H9 (cell line): Measurements from ENCODE around the gene RPL15. TPM values are rescaled to one million over a fixed set of nuclear protein-coding genes. Genes with fewer than 3 reads are reported as not detected.

ENCODE experiments used
- DNase-seq: peaks from one replicate; pipeline ENCODE4 v3.0.0-alpha.2; 2017
- H2AFZ ChIP-seq: one replicate; pipeline ENCODE4 v1.6.1; 2013; ENCODE audit warnings: mild to moderate bottlenecking, low read length, control low read depth, moderate library complexity
- H2AK5ac ChIP-seq: 2 replicates; pipeline ENCODE4 v1.6.1; 2013; ENCODE audit warnings: low read length, control low read depth, mixed read lengths; ENCODE audit not compliant: insufficient read length
- H2BK120ac ChIP-seq: one replicate; pipeline ENCODE4 v1.6.1; 2013; ENCODE audit warnings: low read depth, mild to moderate bottlenecking, low read length, control low read depth, inconsistent platforms; ENCODE audit not compliant: poor library complexity, severe bottlenecking
- H2BK12ac ChIP-seq: 2 replicates; pipeline ENCODE4 v1.6.1; 2013; ENCODE audit warnings: low read length, control low read depth, mixed read lengths, low read depth; ENCODE audit not compliant: insufficient read length
- H2BK15ac ChIP-seq: 2 replicates; pipeline ENCODE4 v1.6.1; 2013; ENCODE audit warnings: low read depth, low read length, control low read depth
- H2BK20ac ChIP-seq: one replicate; pipeline ENCODE4 v1.6.1; 2013; ENCODE audit warnings: low read depth, mild to moderate bottlenecking, low read length, control low read depth, inconsistent platforms; ENCODE audit not compliant: poor library complexity, severe bottlenecking
- H2BK5ac ChIP-seq: 2 replicates; pipeline ENCODE4 v1.6.1; 2013; ENCODE audit warnings: low read length, control low read depth, mixed read lengths; ENCODE audit not compliant: insufficient read length
- H3K14ac ChIP-seq: 2 replicates; pipeline ENCODE4 v1.6.1; 2013; ENCODE audit warnings: low read length, control low read depth; ENCODE audit not compliant: insufficient read depth
- H3K18ac ChIP-seq: 2 replicates; pipeline ENCODE4 v1.6.1; 2013; ENCODE audit warnings: low read depth, mild to moderate bottlenecking, mixed read lengths, low read length, control low read depth; ENCODE audit not compliant: insufficient read length
- H3K23ac ChIP-seq: 2 replicates; pipeline ENCODE4 v1.6.1; 2013; ENCODE audit warnings: low read length, control low read depth, mixed read lengths, low read depth; ENCODE audit not compliant: insufficient read length
- H3K23me2 ChIP-seq: 2 replicates; pipeline ENCODE4 v1.6.1; 2013; ENCODE audit warnings: low read depth, mild to moderate bottlenecking, mixed read lengths, low read length, control low read depth; ENCODE audit not compliant: insufficient read length, poor library complexity, severe bottlenecking
- H3K27ac ChIP-seq: 2 replicates; pipeline ENCODE4 v1.5.1; 2013; ENCODE audit warnings: low read length, control low read depth, mixed read lengths, low read depth; ENCODE audit not compliant: insufficient read length
- H3K27me3 ChIP-seq: 2 replicates; pipeline ENCODE4 v1.6.1; 2013; ENCODE audit warnings: low read length, control low read depth, inconsistent platforms; ENCODE audit not compliant: insufficient read depth
- H3K4ac ChIP-seq: 2 replicates; pipeline ENCODE4 v1.6.1; 2013; ENCODE audit warnings: low read depth, mild to moderate bottlenecking, control low read depth, inconsistent platforms, low read length, moderate library complexity
- H3K4me1 ChIP-seq: 2 replicates; pipeline ENCODE4 v1.6.1; 2013; ENCODE audit warnings: low read length, control low read depth, inconsistent platforms; ENCODE audit not compliant: insufficient read depth
- H3K4me2 ChIP-seq: 2 replicates; pipeline ENCODE4 v1.6.1; 2013; ENCODE audit warnings: low read length, control low read depth, mixed read lengths; ENCODE audit not compliant: insufficient read length, insufficient read depth
- H3K56ac ChIP-seq: 2 replicates; pipeline ENCODE4 v1.6.1; 2013; ENCODE audit warnings: low read depth, mild to moderate bottlenecking, mixed read lengths, low read length, control low read depth; ENCODE audit not compliant: insufficient read length
- H3K79me1 ChIP-seq: 2 replicates; pipeline ENCODE4 v1.6.1; 2013; ENCODE audit warnings: low read depth, mild to moderate bottlenecking, moderate library complexity, low read length, control low read depth, inconsistent platforms; ENCODE audit not compliant: insufficient read depth, poor library complexity, severe bottlenecking
- H3K79me2 ChIP-seq: 2 replicates; pipeline ENCODE4 v1.6.1; 2013; ENCODE audit warnings: low read length, control low read depth, inconsistent platforms; ENCODE audit not compliant: insufficient read depth
- H3K9ac ChIP-seq: 2 replicates; pipeline ENCODE4 v1.6.1; 2013; ENCODE audit warnings: low read length, control low read depth, mixed read lengths; ENCODE audit not compliant: insufficient read length; ENCODE audit errors: extremely low read depth
- H3K9me3 ChIP-seq: one replicate; pipeline ENCODE4 v1.6.1; 2013; ENCODE audit warnings: low read depth, low read length, inconsistent platforms; ENCODE audit not compliant: control insufficient read depth
- H3T11ph ChIP-seq: one replicate; pipeline ENCODE4 v1.6.1; 2013; ENCODE audit warnings: mild to moderate bottlenecking, low read length, control low read depth, inconsistent platforms
- H4K20me1 ChIP-seq: one replicate; pipeline ENCODE4 v1.6.1; 2013; ENCODE audit not compliant: control insufficient read depth, insufficient read length, insufficient read depth
- H4K5ac ChIP-seq: 2 replicates; pipeline ENCODE4 v1.6.1; 2013; ENCODE audit warnings: low read depth, mild to moderate bottlenecking, mixed read lengths, low read length, control low read depth; ENCODE audit not compliant: insufficient read length
- H4K8ac ChIP-seq: replicated peaks from 2 replicates; pipeline ENCODE4 v1.6.1; 2013; ENCODE audit warnings: low read length, control low read depth, mixed read lengths, low read depth; ENCODE audit not compliant: insufficient read length
- H4K91ac ChIP-seq: 2 replicates; pipeline ENCODE4 v1.6.1; 2013; ENCODE audit warnings: low read depth, mild to moderate bottlenecking, moderate library complexity, mixed read lengths, low read length, control low read depth; ENCODE audit not compliant: insufficient read length
- H3K27ac Mint-ChIP-seq, 3 experiments: 2 replicates in 2 of 3; 3 replicates in 1 of 3; pipeline ENCODE4 v1.8.0; 2020 to 2021; ENCODE audit warnings: mixed read lengths in 3 of 3, mild to moderate bottlenecking in 1 of 3, moderate library complexity in 1 of 3
- H3K27me3 Mint-ChIP-seq: 2 replicates; pipeline ENCODE4 v1.8.0; 2021; ENCODE audit warnings: low read depth, mild to moderate bottlenecking, moderate library complexity, mixed read lengths
- H3K36me3 Mint-ChIP-seq, 3 experiments: 2 replicates in 2 of 3; 3 replicates in 1 of 3; pipeline ENCODE4 v1.8.0; 2020 to 2021; ENCODE audit warnings: low read depth in 3 of 3, mixed read lengths in 3 of 3; ENCODE audit not compliant: insufficient read depth in 1 of 3
- H3K4me1 Mint-ChIP-seq, 2 experiments: 2 replicates each; pipeline ENCODE4 v1.8.0; 2020; ENCODE audit warnings: mixed read lengths in 2 of 2
- H3K4me3 Mint-ChIP-seq, 2 experiments: 2 replicates in 1 of 2; 3 replicates in 1 of 2; pipeline ENCODE4 v1.8.0; 2020 to 2021; ENCODE audit warnings: mild to moderate bottlenecking in 2 of 2, mixed read lengths in 2 of 2, moderate library complexity in 1 of 2
- H3K9me3 Mint-ChIP-seq, 2 experiments: 2 replicates in 1 of 2; 3 replicates in 1 of 2; pipeline ENCODE4 v1.8.0; 2020; ENCODE audit warnings: mild to moderate bottlenecking in 2 of 2, mixed read lengths in 2 of 2, moderate library complexity in 1 of 2
- CTCF ChIP-seq: fragments of 200-600 bp; sonication (generic); conservative IDR thresholded peaks from 3 replicates; pipeline ENCODE4 v1.8.0; 2021; ENCODE audit warnings: antibody characterized with exemption, mild to moderate bottlenecking
- WGBS: extraction: QIAGEN DNeasy Blood & Tissue Kit; methylation state at CpG from one replicate; pipeline ENCODE4 v1.1.7; 2013; ENCODE audit warnings: missing lambda C conversion rate, low lambda C conversion rate, mixed read lengths; ENCODE audit not compliant: insufficient read length; ENCODE audit errors: extremely low coverage; 5-methylcytosine and 5-hydroxymethylcytosine counted together
- total RNA-seq: library from RNA; stranded (reverse); gene quantifications from 2 replicates; pipeline ENCODE4 v1.2.1, GENCODE V29; 2021

Gene RPL15
- total RNA-seq, 1 experiment from 2014 or later, result 2,794 TPM

DNA sequence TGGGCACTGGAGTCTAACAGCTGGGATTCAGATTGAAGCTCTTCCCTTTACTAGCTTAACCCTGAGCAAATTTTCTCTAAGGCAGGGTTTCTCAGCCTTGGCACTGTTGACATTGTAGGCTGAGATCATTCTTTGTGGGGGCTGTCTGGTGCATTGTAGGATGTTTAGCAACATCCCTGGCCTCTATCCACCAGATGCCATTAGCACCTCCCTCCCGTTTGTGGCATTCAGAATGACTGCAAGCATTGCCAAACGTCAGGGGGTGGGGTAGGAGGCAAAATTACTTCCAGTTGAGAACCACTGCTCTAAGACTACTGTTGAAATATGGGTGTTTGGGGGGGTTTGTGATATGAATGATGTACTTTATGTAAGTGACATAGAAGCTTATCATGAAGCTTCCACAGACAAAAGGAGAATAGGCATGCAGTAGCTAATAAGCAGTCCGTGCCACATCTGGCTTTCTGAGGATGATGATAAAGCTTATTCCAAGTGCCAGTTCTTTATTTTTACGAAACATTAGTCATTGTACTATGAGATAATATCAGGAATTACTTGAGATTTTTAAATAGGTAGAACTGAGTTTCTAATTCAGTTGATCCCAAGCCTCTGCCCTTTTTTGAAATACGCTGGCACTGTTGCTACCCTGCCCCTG, 39.5 kb upstream of the RPL15 start:
- H3K79me2 ChIP-seq, result peaks cover 5% of the 10 kb centered on the region; the same call in 1 of the 2 replicates
- H2BK15ac ChIP-seq, result no peak overlapping the region
- peaks cover 2% of the 10 kb centered on the region; the same call in 1 of the 2 replicates for H3K4me1 ChIP-seq
- no peaks in the 10 kb centered on the region for H3K9me3 ChIP-seq
- no peak overlapping the region for H3K27ac ChIP-seq
- no peak overlapping the region for H4K8ac ChIP-seq
- Mint-ChIP-seq H3K27me3 (no peaks in the 10 kb centered on the region), H3K27ac (no peak overlapping the region), H3K36me3 (peaks cover 34 to 49% (median 49%) of the 10 kb centered on the region in 3 experiments), H3K9me3 (peaks cover 13 to 28% of the 10 kb centered on the region in 2 experiments), H3K4me3 (no peak overlapping the region), H3K4me1 (peaks cover 19 to 23% of the 10 kb centered on the region in 2 experiments)
- H4K20me1 ChIP-seq, result no peaks in the 10 kb centered on the region
- H2BK120ac ChIP-seq, result no peak overlapping the region
- H2BK12ac ChIP-seq, result no peak overlapping the region
- no peak overlapping the region for H2AK5ac ChIP-seq
- no peak overlapping the region for H3K56ac ChIP-seq
- H3K14ac ChIP-seq, result no peak overlapping the region
- H2BK20ac ChIP-seq, result no peak overlapping the region
- TF ChIP-seq CTCF, result no peak
- H3T11ph ChIP-seq, result no peak overlapping the region
- no peak overlapping the region for H4K91ac ChIP-seq
- no peaks in the 10 kb centered on the region for H3K79me1 ChIP-seq
- no peak overlapping the region for H3K23ac ChIP-seq
- no peak overlapping the region for H3K4ac ChIP-seq
- H3K4me2 ChIP-seq, result no peak overlapping the region
- H3K27me3 ChIP-seq, result no peaks in the 10 kb centered on the region
- no peak overlapping the region for H2BK5ac ChIP-seq
- no CpG with 5 or more reads among the region's 5 CpGs for WGBS
- no peak for DNase-seq
- no peaks in the 10 kb centered on the region for H3K23me2 ChIP-seq
- no peak overlapping the region for H3K18ac ChIP-seq
- no peak overlapping the region for H2AFZ ChIP-seq
- no peak overlapping the region for H4K5ac ChIP-seq
- H3K9ac ChIP-seq, result no peak overlapping the region
